NCI-H1930 (cell line): ENCODE data around the gene CASQ2.

ENCODE experiments used
- DNase-seq, 2 experiments: peaks; one replicate each; lab custom pipeline; 2025; lab: John Stamatoyannopoulos, UW

Gene CASQ2

DNA sequence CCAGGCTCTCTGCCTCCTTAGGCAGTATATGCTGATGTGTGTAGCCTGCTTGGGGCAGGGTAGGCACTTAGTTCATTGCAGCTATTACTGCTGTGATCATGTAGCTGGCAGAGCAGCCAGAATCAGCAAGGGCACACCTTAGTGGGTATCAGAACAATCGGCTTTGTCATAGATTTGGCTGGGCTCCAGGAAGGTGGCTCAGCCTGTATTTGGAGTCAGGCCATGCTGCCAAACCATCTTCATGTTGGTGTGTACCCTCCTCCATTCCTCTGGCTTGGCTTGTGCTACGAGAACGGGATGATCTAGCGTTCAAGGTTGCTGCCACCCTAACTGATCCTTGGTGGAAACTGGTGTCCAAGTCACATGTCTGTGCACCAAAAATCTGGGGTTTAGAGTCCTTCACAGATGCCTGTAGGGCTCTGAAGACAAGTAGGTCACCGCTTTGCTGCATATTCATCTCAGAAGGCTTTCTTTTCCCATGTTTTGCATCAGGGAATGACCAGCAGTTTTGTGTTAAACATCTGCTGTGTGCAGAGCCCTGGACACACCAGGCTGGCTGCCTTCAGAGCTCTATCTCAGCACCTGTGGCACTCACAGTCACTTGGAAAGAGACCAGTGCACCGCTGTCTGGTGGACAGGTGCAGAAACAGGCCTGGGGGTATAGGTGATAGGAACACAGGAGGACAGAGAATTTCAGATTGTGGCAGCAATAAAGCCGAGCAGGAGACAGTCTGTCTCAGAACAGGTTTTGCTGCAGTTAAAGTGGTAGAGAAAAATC is 103.0 kb downstream of the CASQ2 start:
- no peak for DNase-seq

GRCh38 chr1:115661157-115661556 is 107.4 kb downstream of the CASQ2 start:
- no peak for DNase-seq

DNA sequence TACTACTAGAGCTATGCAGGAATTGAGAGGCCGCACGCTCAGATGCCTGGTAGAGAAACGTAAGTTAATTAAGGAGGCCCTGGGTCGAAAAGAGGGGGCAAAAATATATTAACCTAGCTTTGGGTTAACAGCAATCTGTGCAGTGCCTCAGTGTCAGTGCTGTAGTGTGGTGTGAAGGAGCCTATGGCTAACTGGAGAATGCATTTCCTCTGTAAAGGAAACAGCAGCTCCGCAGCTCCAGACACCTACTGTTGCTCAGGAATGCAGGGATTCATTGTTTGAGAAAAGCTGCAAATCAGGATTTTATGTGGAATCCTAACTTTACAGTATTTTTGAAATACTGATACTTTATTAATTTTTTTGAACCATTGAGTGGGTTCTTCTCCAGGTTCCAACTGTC is 108.4 kb downstream of the CASQ2 start:
- DNase-seq = no peak

DNA sequence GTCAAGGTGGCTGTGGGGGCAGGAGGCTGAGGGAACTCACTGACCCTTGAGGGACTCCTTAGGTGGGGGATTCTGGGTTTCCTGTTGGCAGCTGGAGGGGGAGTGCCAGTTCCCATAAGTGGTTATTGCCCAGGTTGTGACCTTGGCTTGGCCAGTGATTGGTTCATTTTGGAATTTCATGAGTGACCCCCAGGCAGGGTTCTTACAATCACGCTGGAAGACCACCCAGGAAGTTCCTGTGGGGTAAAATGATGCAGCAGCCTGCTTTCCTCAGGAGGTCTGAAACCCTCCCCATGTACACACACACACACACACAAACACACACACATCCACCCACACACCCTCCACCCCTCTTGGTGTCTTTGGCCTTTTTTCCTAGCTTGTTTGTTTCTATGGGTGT is 109.9 kb downstream of the CASQ2 start:
- DNase-seq = no peak

GRCh38 chr1:115656461-115657077 is 111.9 kb downstream of the CASQ2 start:
- DNase-seq = no peak

DNA sequence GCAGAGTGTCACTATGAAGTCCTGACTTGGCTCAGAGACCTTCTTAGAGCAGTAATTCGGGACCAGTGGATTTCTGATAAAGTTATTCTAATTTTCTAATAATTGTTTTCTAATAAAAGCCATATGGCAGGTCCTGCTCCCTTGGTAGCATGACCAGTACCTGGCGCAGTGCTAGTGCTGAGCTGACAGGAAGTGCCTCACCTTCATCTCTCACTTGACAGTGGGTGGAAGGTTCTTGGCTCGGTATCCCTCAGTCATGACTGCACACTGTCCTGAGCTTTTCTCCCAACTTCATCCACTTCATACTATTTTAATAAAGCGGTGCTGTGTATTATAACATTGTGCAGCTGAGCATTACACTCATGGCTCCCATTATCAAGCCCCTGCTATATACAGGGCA is 112.6 kb downstream of the CASQ2 start:
- DNase-seq = no peak

DNA sequence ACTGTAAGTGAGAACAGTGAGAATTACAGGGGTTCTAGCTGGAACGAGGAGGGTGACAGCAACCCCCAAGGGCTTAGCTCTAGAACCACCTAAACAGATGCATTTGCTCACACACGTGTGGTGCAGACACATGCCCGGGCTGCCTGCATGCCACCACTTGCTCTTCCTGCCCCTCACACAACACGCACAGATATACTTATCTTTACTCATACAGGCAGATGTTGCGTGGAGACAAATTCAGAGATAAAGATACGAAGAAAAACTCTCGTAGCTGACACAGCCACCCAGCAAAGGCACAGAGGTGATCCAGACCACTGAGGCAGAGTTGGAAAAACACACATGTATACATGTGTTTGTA is 113.2 kb downstream of the CASQ2 start:
- no peak for DNase-seq

GRCh38 chr1:115654663-115655305 is 113.7 kb downstream of the CASQ2 start:
- DNase-seq = no peak

- DNase-seq = no peak
Measured at GRCh38 chr1:115654125-115654524, 114.4 kb downstream of the CASQ2 start.

- DNase-seq = no peak
Measured at GRCh38 chr1:115652236-115652788, 116.2 kb downstream of the CASQ2 start.

DNA sequence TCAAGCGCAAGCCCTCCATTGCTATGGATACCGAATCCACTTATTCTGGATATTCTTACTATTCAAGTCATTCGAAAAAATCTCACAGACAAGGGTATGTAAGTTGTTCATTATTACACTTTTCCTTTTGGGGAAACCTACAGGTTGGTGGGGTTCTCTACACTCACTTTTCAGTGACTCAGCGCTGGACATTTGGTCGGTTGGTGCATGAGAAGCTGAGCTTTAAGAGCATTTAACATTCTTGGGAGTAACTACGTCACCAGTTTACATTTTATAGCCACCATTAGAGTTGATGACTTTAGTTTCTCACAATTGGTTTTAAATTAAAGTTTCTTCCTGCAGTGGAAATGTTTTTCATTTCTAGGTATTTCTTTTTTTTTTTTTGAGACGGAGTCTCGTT is 117.1 kb downstream of the CASQ2 start:
- DNase-seq = no peak

- no peak for DNase-seq
Measured at GRCh38 chr1:115650961-115651360, 117.6 kb downstream of the CASQ2 start.
